GM20000 (cell line): ENCODE measurements around the gene FMO3.

Source experiments
- DNase-seq: peaks from one replicate; pipeline ENCODE4 v3.0.0; 2012; ENCODE audit warnings: low spot score
- TF ChIP-seq, protein P1 (sequence below): IDR thresholded peaks from 2 replicates; pipeline ENCODE4 v1.5.1; 2012; ENCODE audit warnings: mild to moderate bottlenecking, control low read depth; ENCODE audit errors: extremely low read depth, missing control alignments

FMO3 gene

GRCh38 chr1:171127099-171127498, 36.4 kb downstream of the FMO3 start:
- TF ChIP-seq, protein P1, sequence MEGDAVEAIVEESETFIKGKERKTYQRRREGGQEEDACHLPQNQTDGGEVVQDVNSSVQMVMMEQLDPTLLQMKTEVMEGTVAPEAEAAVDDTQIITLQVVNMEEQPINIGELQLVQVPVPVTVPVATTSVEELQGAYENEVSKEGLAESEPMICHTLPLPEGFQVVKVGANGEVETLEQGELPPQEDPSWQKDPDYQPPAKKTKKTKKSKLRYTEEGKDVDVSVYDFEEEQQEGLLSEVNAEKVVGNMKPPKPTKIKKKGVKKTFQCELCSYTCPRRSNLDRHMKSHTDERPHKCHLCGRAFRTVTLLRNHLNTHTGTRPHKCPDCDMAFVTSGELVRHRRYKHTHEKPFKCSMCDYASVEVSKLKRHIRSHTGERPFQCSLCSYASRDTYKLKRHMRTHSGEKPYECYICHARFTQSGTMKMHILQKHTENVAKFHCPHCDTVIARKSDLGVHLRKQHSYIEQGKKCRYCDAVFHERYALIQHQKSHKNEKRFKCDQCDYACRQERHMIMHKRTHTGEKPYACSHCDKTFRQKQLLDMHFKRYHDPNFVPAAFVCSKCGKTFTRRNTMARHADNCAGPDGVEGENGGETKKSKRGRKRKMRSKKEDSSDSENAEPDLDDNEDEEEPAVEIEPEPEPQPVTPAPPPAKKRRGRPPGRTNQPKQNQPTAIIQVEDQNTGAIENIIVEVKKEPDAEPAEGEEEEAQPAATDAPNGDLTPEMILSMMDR, result no peak
- no peak for DNase-seq

GRCh38 chr1:171127501-171127900, 36.8 kb downstream of the FMO3 start:
- TF ChIP-seq, protein P1, result no peak
- DNase-seq, result no peak

DNA sequence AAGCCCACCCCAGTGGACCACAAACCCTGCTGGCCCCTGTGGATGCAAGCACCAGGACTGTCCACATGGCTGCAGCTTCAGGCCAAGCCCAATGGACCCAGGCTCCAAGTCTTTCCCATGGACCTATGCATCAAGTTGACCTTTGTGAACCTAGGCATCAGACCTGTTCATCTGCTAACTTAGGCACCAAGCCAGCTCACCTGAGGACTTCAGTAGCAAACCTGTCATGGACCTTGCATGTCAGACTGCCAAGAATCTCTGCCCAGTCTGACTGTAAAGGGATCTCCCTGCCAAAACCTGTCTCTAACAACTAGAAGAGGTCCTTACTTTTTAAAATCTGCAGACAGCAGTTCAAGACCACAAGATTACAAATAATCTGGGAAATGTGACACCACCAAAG, 37.8 kb downstream of the FMO3 start:
- TF ChIP-seq, protein P1, result no peak
- no peak for DNase-seq

- DNase-seq, result no peak
- TF ChIP-seq, protein P1, result no peak
Measured at GRCh38 chr1:171134204-171134923, 43.7 kb downstream of the FMO3 start.

- TF ChIP-seq, protein P1, result no peak
- no peak for DNase-seq
Measured at GRCh38 chr1:171137580-171137979, 46.9 kb downstream of the FMO3 start.

DNA sequence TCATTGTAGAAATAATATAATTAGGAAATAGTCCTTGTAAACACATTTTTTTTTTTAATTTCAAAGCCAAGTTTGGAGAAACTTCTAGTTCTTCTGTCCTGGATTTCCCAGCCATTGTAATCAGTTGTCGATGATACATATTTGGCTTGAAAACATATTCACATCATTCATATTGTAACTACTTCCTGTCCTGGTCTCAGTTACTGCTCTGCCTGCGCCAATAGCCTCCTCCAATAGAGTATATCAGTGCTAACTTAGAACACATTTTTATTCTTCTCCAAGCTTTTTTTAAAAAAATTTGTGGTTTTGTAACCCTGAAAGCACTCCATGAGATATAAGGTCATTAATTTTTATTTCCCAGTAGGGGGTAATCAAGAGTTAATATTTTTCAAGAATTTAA, 48.3 kb downstream of the FMO3 start:
- TF ChIP-seq, protein P1, result no peak
- DNase-seq, result no peak

GRCh38 chr1:171139890-171140289, 49.2 kb downstream of the FMO3 start:
- no peak for DNase-seq
- TF ChIP-seq, protein P1, result no peak
